Sciatic nerve (tissue), 2 donors: ENCODE measurements around the gene ERC2. TPM values are rescaled to one million over a fixed set of nuclear protein-coding genes. Genes with fewer than 3 reads are reported as not detected.

Experiments used
- ATAC-seq: fragments of 200-7000 bp; cut with Tn5 transposase; one replicate; pipeline ENCODE4 v1.9.1; 2020; ENCODE audit warnings: mild to moderate bottlenecking, moderate library complexity
- DNase-seq: peaks from one replicate; pipeline ENCODE4 v3.0.0-alpha.2; 2020; ENCODE audit warnings: low spot score
- intact Hi-C: fragments of 100-400 bp; cut with DNase I; formaldehyde crosslinking; loops from one replicate; pipeline ENCODE4 v1.14.2; 2022
- total RNA-seq: library from RNA; stranded (reverse); fragmentation: NEBNext Ultra II Directional; extraction: Animal tissue kit (Norgen Biotek cat#: 25700); gene quantifications from one replicate; pipeline ENCODE4 v1.2.1, GENCODE V29; 2021
- donor health status: DM: no; HTN: no; CAD: no.
- donor health status: DM: no; HTN: no; CAD: no.

The ERC2 gene
- total RNA-seq, 1 donor from 2014 or later = 1.7 TPM

DNA sequence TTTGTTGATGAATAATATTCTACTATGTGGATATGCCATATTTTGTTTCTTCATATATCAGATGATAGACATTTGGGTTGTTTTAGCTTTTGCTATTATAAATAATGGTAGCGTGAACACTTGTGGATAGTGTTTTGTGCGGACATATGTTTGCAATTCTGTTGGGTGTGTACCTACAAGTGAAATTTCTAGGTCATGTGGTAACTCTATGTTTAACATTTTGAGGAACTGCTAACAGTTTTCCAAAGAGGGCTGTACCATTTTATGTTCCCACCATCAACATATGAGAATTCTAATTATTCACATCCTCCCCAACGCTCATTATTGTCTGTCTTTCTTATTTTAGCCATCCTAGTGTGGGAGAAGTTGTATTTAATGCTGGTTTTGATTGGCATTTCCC lies 303.8 kb downstream of the ERC2 start:
- DNase-seq (no peak), ATAC-seq (no peak)
- intact Hi-C loops = no loop called here

GRCh38 chr3:56157693-56158362 lies 310.4 kb downstream of the ERC2 start:
- peak; percentile 78 for ATAC-seq
- intact Hi-C loops = no loop called here
- peak; percentile 55 for DNase-seq

- intact Hi-C loops = no loop called here
- ATAC-seq = no peak
- no peak for DNase-seq
Observed at GRCh38 chr3:56154297-56154696, 314.0 kb downstream of the ERC2 start.

DNA sequence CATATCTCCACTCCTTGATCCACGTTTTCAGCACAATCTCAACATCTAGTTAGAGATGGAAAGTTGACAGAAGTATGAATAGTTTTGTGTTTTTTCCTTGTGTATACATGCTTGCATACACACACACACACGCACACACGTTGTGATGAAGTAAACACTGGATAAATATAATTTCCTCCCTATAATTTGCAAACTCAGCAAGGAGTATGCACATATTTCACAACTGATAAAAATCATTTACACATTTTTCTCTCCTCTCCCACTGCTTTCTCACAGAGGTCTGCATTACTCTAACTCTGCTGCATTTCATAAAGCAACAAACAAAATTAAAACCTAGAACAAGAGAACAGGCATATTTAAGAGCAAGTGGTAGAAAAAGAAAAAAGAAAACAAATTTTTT lies 320.9 kb downstream of the ERC2 start:
- intact Hi-C loops = no loop called here
- ATAC-seq (no peak), DNase-seq (no peak)

DNA sequence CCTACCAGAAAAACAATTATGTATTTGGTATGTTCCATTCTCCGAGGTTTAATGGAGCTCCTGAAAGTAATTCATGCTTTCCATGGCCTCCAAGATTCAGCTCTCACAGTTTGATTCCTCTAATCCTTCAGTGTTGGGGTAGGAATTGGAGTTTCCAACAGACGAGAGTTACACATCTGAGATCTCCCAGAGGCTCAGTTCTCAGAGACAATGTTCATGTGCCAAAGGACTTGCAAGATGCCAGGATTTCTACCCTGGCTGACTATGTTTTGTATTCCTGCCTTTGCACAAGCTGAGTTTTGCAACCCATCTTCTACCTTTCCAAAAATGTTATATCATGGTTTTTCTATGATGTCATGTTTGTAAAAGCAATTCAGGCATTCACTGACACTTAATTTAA lies 322.9 kb downstream of the ERC2 start:
- no peak for DNase-seq
- intact Hi-C loops = no loop called here
- ATAC-seq = no peak

- no peak for ATAC-seq
- no peak for DNase-seq
- intact Hi-C loops = no loop called here
Observed at GRCh38 chr3:56144805-56145204, 323.5 kb downstream of the ERC2 start.

- intact Hi-C loops = no loop called here
- no peak for ATAC-seq
- DNase-seq = no peak
Observed at GRCh38 chr3:56137415-56137814, 330.9 kb downstream of the ERC2 start.

GRCh38 chr3:56136514-56136913 lies 331.8 kb downstream of the ERC2 start:
- no peak for DNase-seq
- no peak for ATAC-seq
- intact Hi-C loops = no loop called here

GRCh38 chr3:56135941-56136340 lies 332.3 kb downstream of the ERC2 start:
- intact Hi-C loops = no loop called here
- ATAC-seq = no peak
- no peak for DNase-seq

DNA sequence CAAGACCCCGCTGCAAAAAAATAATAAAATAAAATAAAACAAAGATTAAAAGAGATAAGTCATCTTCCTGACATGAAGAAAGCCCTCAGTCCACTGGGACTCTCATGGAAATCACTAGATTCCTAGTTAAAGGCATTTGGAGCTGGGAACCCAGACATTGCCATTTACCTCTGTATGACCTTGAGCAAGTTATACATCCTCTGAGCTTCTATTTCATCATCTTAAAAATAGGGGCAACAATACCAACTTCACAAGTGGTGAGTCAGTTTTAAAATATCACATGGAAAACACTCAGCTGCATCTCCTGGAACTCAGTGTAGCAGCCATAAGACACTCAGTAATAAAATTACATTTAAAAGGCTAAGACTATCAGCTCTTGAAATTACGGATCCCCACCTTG lies 334.8 kb downstream of the ERC2 start:
- intact Hi-C loops = no loop called here
- ATAC-seq = no peak
- DNase-seq = no peak

DNA sequence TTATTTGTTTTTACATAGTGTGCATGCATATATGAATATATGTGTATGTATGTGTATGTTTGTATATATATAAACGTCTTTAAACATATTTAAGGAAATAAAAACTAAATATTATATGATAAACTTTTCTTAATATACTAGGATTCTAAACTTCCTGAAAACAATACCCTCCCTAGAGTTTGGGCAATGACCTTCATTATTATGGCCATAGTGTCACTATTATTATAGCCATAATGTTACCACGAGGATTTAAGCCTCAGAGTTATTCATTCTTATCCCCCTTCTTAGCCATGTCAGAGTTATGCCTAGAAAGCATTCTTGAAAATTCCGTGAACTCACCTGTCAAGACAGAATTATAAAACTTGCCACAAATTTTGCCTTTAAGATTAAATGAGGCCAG lies 335.5 kb downstream of the ERC2 start:
- intact Hi-C loops = no loop called here
- DNase-seq (no peak), ATAC-seq (no peak)

DNA sequence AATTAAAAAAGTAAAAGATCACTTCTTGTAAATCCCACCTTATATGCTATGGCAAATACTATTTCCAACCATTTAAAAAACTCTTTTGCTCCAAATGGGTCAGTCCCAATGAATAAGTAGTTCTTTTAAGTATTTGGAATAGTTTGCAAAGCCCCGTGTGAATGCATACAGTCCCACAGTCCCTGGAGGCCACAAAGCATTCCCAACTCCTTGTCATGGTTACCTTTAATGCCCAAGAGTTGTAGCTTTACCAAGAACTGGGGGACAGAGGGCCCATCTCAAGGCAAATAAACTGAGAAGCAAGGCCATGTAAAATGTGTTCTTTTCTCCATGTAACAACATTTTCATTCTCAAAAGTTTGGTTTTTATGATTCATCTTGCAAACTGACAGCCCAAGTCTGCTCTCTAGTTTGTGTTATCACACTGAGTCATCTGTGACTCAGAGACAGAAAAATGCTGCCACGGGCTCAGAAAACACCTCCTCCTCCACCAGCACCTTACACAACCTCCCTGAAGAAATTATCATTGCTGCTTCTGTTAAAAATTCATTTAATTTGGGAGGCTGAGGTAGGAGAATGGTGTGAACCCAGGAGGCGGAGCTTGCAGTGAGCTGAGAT lies 336.2 kb downstream of the ERC2 start:
- intact Hi-C loops = no loop called here
- ATAC-seq (peak; percentile 75), DNase-seq (no peak)

GRCh38 chr3:56130036-56130435 lies 338.2 kb downstream of the ERC2 start:
- ATAC-seq (no peak), DNase-seq (no peak)
- intact Hi-C loops = no loop called here

DNA sequence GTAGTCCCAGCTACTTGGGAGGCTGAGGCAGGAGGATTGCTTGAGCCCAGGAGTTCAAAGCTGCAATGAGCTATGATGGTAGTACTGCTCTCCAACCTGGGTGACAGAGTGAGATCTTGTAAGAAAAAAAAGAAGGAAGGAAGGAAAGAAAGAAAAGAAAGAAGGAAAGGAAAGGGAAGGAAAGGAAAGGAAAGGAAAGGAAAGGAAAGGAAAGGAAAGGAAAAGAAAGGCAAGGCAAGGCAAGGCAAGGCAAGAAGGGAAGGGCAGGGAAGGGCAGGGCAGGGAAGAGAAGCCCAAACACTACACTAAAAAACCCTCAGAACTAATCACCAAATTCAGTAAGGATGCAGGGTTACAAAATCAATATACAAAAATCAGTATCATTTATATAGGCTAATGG lies 341.6 kb downstream of the ERC2 start:
- intact Hi-C loops = no loop called here
- no peak for ATAC-seq

GRCh38 chr3:56125358-56126005 lies 342.8 kb downstream of the ERC2 start:
- intact Hi-C loops = no loop called here
- DNase-seq (no peak), ATAC-seq (peak; percentile 81)

More for the DNA sequence above, 341.6 kb downstream of the ERC2 start:
- no peak for DNase-seq

GRCh38 chr3:56124546-56124945 lies 343.7 kb downstream of the ERC2 start:
- DNase-seq (no peak), ATAC-seq (no peak)
- intact Hi-C loops = no loop called here

- DNase-seq (no peak), ATAC-seq (no peak)
- intact Hi-C loops = no loop called here
Observed at GRCh38 chr3:56123487-56123886, 344.8 kb downstream of the ERC2 start.

DNA sequence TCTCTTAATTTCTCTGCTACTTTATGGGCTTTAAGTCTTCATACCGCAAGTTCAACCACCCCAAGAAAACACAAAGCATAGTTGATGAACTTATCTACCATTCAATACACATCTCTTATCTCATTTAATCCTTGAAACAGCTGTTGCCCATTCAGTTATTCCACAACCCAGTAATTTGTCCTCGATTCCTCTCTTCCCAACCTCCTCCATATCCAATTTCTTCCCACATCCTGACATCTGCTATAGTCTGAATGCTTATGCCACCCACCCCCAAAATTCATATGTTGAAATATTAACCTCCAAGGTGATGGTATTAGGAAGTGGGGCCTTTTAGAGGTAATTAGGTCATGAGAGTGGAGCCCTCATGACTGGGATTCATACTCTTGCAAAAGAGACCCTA lies 345.4 kb downstream of the ERC2 start:
- DNase-seq (no peak), ATAC-seq (no peak)
- intact Hi-C loops = no loop called here

- no peak for ATAC-seq
- DNase-seq = no peak
- intact Hi-C loops = no loop called here
Observed at GRCh38 chr3:56121716-56122115, 346.6 kb downstream of the ERC2 start.

- DNase-seq (peak; percentile 74), ATAC-seq (peak; percentile 92)
- intact Hi-C loops = no loop called here
Observed at GRCh38 chr3:56119575-56120349, 348.5 kb downstream of the ERC2 start.
